Keratinocyte (primary cell): Measurements from ENCODE around the gene TBC1D13.

Source experiments
- EZH2 ChIP-seq: IDR thresholded peaks from one replicate; pipeline ENCODE4 v1.6.1; 2012; ENCODE audit warnings: inconsistent platforms, mild to moderate bottlenecking, low read length, moderate library complexity
- TF ChIP-seq, protein P1 (sequence below), 3 experiments: IDR thresholded peaks in 1 of 3; conservative IDR thresholded peaks in 1 of 3; optimal IDR thresholded peaks in 1 of 3; 2 replicates in 2 of 3; 3 replicates in 1 of 3; pipeline versions ENCODE3 to v1.5.1; 2011; ENCODE audit warnings: low read length in 3 of 3, mild to moderate bottlenecking in 3 of 3, moderate library complexity in 2 of 3, control low read depth in 1 of 3, inconsistent platforms in 1 of 3; ENCODE audit not compliant: insufficient read depth in 2 of 3; ENCODE audit errors: extremely low read depth in 1 of 3

DNA sequence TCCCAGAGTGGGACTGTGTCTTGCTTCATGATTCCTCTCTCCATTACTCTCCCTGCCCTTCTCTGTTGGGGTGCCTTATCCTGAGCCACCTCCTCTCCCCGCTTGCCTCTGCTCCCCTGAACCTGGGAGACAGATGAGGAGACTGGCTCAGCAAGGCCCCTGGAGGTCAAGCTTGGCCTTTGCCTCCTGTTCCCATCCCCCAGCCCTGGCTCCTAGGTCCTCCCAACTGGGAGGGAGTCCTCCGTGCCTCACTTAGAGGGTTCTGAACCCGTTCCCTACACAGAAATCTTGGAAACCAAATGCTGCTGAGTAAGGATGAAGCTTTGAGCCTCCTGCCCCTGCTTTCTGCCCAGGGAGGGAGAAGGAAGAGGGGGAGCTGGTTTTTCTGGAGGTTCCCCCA, 21.5 kb downstream of the TBC1D13 start:
- no peak for TF ChIP-seq EZH2
- TF ChIP-seq, protein P1, sequence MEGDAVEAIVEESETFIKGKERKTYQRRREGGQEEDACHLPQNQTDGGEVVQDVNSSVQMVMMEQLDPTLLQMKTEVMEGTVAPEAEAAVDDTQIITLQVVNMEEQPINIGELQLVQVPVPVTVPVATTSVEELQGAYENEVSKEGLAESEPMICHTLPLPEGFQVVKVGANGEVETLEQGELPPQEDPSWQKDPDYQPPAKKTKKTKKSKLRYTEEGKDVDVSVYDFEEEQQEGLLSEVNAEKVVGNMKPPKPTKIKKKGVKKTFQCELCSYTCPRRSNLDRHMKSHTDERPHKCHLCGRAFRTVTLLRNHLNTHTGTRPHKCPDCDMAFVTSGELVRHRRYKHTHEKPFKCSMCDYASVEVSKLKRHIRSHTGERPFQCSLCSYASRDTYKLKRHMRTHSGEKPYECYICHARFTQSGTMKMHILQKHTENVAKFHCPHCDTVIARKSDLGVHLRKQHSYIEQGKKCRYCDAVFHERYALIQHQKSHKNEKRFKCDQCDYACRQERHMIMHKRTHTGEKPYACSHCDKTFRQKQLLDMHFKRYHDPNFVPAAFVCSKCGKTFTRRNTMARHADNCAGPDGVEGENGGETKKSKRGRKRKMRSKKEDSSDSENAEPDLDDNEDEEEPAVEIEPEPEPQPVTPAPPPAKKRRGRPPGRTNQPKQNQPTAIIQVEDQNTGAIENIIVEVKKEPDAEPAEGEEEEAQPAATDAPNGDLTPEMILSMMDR (optimal IDR thresholded peaks at IDR 0.05 in 1 of 3, IDR thresholded peaks at IDR 0.05 in 1 of 3, conservative IDR thresholded peaks at IDR 0.05 in 1 of 3; ENCODE audit: extremely low read depth in 1 of 3, insufficient read depth in 2 of 3, low read length in 3 of 3): no peak
